Activated T-cell treated with anti-CD3 and anti-CD28 coated beads, Interleukin-2, amount 50 U/mL, for 1 hour (primary cell): Measurements from ENCODE around the gene GRM4.

Experiments used
- DNase-seq: peaks from one replicate; pipeline ENCODE4 v3.0.0-alpha.2; 2020

GRM4 gene

GRCh38 chr6:34082864-34083626 is 62.8 kb downstream of the GRM4 start:
- no peak for DNase-seq

DNA sequence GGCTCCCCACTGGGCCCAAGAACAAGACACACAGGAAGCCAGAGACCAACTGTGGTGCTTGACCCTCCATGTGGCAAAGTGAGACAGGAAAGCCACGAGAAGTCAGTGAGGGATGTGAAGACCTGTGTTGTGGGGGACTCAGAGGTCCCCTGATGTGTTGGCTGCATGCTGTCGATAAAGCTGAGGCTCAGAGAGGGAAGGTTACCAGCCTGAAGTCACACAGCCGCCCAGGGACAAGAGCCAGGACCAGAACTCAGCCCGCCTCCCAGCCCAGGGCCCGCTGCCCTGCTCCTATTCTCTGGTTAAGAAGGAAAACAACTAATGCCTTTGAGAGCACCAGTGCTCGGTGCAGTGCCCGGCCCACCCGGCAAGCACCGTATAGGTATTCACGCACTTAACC is 63.5 kb downstream of the GRM4 start:
- no peak for DNase-seq

- DNase-seq = no peak
Observed at GRCh38 chr6:34080357-34080756, 65.5 kb downstream of the GRM4 start.

GRCh38 chr6:34079899-34080298 is 66.0 kb downstream of the GRM4 start:
- DNase-seq = no peak

DNA sequence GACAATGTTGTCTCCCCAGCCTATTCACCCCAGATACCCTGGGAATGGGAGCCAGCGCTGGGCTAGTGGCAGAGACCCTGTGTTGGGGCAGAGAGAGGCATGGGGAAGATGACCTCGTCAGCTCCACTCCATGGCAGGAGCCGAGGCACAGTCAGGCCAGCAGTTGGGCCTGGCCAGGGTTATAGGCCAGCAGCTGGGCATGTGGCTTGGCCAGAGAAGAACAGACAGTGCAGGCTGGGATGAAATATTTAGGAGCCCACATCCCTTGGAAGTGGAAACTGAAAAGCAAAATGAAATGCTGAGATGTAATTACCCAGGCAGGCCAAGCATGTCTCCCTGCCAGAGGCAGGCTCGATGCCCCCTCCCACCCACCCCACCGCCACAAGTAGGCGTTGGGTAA is 70.0 kb downstream of the GRM4 start:
- DNase-seq = no peak

DNA sequence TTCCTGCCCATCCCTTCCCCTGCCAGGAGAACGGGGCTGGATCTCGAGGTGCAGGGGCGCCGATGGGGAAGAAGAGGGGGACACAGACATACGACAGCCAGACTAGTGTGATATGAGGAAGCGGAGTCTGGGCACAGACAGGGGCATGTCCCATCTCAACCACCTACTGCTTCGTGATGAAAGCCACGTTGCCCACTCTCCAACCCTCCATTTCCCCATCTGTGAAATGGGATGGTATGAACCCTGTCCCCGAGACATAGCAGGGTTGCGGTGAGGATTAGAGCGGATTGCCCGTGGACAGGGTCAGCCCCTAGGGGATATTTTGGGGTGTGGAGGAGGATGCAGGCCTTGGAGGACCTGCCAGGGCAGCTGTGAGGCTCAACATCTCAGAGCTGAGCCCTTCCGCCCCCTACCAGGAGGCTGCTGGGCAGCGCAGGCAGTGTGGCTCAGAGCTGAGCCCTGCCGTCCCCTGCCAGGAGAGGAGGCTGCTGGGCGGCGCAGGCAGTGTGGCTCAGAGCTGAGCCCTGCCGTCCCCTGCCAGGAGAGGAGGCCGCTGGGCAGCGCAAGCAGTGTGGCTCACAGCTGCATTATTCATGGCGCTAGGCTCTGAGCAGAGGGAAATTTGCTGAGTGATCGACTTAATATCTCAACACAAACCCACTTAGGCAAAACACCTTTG is 71.7 kb downstream of the GRM4 start:
- DNase-seq = no peak

- no peak for DNase-seq
Observed at GRCh38 chr6:34073540-34073939, 72.3 kb downstream of the GRM4 start.

DNA sequence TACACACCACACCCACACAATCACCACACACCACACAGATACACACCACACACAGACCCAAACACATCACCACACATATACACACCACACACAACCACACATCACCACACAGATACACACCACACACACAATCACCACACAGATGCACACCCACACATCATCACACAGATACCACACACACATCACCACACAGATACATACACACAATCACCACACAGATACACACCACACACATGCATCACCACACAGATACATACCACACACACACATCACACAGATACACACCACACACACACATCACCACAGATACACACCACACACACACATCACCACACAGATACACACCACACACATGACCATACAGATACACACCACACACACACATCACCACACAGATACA is 73.2 kb downstream of the GRM4 start:
- no peak for DNase-seq

DNA sequence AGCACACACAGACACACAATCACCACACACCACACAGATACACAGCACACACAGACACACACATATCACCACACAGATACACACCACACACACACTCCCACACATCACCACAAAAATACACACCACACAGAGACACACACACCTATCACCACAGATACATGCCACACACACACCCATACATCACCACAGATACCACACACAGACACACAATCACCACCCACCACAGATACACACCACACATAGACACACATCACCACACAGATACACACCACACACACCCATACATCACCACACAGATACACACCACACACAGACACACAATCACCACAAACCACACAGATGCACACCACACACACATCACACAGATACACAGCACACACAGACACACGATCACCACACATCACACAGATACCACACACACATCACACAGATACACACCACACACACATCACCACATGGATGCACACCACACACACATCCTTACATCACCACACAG is 74.0 kb downstream of the GRM4 start:
- DNase-seq = no peak

GRCh38 chr6:34071136-34071883 is 74.6 kb downstream of the GRM4 start:
- no peak for DNase-seq

- DNase-seq = no peak
Observed at GRCh38 chr6:34070315-34071135, 75.4 kb downstream of the GRM4 start.

DNA sequence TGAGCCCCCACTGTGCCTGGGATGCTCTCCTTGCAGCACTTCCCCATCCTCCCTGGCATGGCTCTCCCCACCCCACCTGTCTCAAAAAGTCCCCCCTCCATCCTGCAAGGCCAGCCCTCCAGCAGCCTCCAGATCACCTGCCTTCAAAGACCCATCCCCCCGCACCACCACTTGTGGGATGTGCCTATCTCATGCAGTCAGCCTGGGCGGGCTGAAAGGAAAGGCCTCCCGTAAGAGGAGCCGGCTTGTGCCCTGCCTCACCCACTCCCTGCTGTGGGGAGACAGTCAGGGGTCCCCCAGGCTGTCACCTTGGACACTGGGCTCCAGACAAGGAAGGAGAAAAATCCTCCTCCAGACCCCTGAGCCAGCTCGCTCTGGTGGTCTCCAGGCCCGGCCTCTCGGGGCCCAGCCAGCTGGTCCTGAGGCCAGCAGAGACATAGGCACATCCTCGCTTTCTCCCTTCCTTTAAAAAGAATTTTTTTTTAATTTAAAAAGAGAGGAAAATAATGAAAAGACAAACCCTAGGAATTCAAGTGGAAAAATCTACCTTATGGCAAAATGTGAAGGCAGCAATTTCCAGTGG is 77.3 kb downstream of the GRM4 start:
- DNase-seq = no peak

- no peak for DNase-seq
Observed at GRCh38 chr6:34067814-34068213, 78.1 kb downstream of the GRM4 start.

DNA sequence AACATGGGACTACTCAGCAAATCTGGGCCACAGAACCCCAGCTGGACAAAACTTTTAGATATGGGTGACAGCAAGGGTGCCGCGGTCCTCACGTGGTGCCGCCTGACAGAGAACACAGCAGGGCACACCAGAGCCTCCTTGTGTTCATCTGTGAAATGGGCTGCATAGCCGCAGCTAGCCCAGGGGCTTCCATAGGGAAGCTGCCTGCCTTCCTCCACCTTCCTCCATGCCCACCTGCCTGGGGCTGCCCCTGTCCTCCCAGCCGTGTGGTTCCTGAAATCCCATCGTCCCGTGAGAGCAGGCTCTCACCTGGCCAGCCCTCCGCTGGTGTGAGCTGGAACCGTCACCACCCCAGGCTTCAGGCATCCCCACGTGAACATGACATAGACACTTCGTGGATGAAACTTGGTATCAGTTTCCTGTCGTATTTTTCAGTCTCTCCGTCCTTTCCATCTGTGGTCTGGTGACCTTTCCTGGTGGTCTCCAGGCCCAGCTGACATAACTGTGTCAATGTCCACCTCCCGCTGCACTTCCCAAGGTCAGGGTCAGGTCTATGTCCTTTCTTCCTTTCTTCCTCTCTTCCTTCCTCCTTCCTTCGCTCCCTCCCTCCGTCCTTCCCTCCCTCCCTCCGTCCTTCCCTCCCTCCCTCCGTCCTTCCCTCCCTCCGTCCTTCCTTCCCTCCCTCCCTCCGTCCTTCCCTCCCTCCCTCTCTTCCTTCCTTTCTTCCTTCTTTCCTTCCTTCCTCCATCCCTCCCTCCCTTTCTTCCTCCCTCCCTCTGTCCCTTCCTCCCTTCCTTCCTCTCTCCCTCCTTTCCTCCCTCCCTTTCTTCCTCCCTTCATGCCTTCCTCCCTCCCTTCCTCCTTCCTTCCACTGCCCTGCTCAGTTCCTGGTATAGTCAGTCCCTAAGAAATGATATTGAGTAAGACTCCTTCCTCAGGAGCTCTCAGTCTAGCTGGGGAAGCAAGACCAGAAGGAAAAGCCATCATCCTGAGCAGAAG is 78.8 kb downstream of the GRM4 start:
- no peak for DNase-seq

DNA sequence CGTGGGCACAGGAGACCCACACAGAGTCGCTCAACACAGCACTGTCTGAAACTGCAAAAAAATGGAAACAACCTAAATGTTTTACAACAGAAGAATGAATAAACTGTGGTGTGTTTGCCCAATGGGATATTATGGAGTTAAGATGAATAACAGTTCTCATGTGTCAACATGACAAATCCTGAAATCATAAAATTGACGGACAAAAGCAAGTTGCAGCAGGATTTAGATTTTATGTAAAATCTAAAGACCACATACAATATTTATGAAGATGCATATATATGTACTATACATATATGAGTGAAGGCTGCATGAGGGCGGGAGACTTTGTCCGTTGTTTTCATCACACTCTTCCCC is 79.7 kb downstream of the GRM4 start:
- no peak for DNase-seq

GRCh38 chr6:34065466-34066217 is 80.2 kb downstream of the GRM4 start:
- no peak for DNase-seq

DNA sequence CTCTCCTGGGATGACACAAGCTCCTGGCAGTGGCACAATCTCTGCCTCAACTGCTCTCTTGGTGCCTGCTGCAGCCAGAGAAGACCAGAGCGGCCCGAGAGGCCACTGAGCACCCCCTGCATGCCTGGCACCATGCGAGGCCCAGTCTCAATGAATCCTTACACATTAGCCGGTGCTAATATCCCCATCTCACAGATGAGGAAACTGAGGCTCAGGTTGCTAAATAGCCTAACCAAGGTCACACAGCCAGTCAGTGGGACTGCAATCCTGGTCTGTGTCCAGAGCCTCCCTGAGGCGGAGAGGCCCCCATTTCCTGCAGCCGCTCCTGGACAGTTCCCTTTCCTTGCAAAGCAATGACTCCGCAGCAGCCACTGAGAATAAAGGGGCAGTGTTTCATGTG is 81.2 kb downstream of the GRM4 start:
- no peak for DNase-seq

- DNase-seq = no peak
Observed at GRCh38 chr6:34063651-34064050, 82.2 kb downstream of the GRM4 start.

DNA sequence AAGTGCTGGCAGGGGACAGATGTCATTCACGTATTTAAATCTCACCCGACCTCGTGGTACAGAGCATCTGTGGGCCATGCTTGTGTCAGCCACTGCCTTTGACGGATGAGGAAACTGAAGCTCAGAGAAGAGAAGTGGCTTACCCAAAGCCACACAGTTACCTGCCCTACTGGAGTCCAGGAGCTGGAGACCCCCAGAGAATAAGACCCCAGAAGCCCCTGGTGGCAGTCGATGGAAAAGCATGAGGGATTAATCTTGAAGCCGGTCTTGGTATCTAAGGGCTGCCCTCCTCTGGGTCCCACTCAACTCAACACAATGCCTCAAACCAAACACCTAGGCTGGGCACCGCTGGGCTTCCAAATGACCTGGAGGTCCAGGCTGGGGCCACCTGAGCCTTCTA is 83.1 kb downstream of the GRM4 start:
- no peak for DNase-seq

GRCh38 chr6:34062156-34062555 is 83.7 kb downstream of the GRM4 start:
- no peak for DNase-seq

DNA sequence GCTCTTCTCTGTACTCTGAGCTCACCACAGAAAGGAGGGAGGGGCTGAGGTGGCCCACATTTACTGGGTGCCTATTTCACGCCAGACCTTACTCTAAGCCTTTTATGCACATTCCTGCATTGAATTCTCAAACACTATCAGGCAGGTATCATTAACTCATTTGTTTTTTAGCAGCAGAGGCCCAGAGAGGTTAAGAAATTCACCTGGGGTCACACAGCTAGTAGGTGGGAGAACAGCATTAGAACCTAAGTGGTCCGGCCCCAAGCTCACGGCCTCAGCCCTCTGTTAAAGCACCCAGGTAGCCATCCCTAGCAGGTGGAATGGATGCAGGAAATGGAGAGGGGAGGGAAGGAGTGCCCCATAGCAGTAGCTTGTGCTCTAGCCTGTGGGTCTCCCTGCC is 84.5 kb downstream of the GRM4 start:
- no peak for DNase-seq
